GM12878 (cell line): Measurements from ENCODE around the gene CNN1.
"Not testable (repeated sequence)": the region's sequence is repeated elsewhere in the genome, so short reads cannot be mapped to it uniquely, and the experiment has no call there.

ENCODE experiments used
- ATF2 ChIP-seq: IDR thresholded peaks from 2 replicates; pipeline ENCODE4 v1.6.1; 2012; ENCODE audit warnings: low read length, inconsistent platforms
- CTCF ChIP-seq, 3 experiments: IDR thresholded peaks in 2 of 3; conservative IDR thresholded peaks in 1 of 3; 2 replicates each; pipeline ENCODE4 v1.5.1; 2011; ENCODE audit warnings: low read depth in 3 of 3, low read length in 3 of 3, mild to moderate bottlenecking in 3 of 3, control low read depth in 2 of 3, moderate library complexity in 2 of 3, inconsistent platforms in 1 of 3, mixed read lengths in 1 of 3; ENCODE audit not compliant: control insufficient read depth in 2 of 3, insufficient read depth in 1 of 3; ENCODE audit errors: extremely low read depth in 1 of 3
- ELK1 ChIP-seq: IDR thresholded peaks from 2 replicates; pipeline ENCODE4 v1.6.1; 2012; ENCODE audit warnings: low read depth, low read length, improper control_type of control experiment
- EZH2 ChIP-seq: IDR thresholded peaks from 2 replicates; pipeline ENCODE4 v1.6.1; 2012; ENCODE audit warnings: low read depth, mild to moderate bottlenecking, control low read depth, inconsistent platforms, low read length, borderline replicate concordance; ENCODE audit not compliant: control insufficient read depth
- FOXM1 ChIP-seq: IDR thresholded peaks from 2 replicates; pipeline ENCODE4 v1.6.1; 2012; ENCODE audit warnings: low read depth, mild to moderate bottlenecking, inconsistent platforms, low read length, moderate library complexity
- MYC ChIP-seq: IDR thresholded peaks from 2 replicates; pipeline ENCODE4 v1.6.1; 2011; ENCODE audit warnings: mild to moderate bottlenecking, low read length, moderate library complexity, inconsistent platforms; ENCODE audit not compliant: insufficient read depth, insufficient replicate concordance, insufficient read length, severe bottlenecking
- NFYB ChIP-seq: IDR thresholded peaks from 2 replicates; pipeline ENCODE4 v1.6.1; 2011; ENCODE audit warnings: low read depth, mild to moderate bottlenecking, low read length, improper control_type of control experiment, moderate library complexity; ENCODE audit not compliant: insufficient read depth
- NR2C2 ChIP-seq: IDR thresholded peaks from 2 replicates; pipeline ENCODE4 v1.6.1; 2011; ENCODE audit warnings: borderline replicate concordance, low read depth; ENCODE audit not compliant: control insufficient read depth, insufficient read length
- POLR2A ChIP-seq: IDR thresholded peaks from 2 replicates; pipeline ENCODE4 v1.6.1; 2011; ENCODE audit warnings: low read depth, mild to moderate bottlenecking, low read length
- POLR2AphosphoS5 ChIP-seq: IDR thresholded peaks from 2 replicates; pipeline ENCODE4 v1.6.1; 2011; ENCODE audit warnings: mild to moderate bottlenecking, low read length, inconsistent platforms
- RFX5 ChIP-seq: IDR thresholded peaks from 2 replicates; pipeline ENCODE4 v1.6.1; 2011; ENCODE audit warnings: low read depth, low read length, improper control_type of control experiment
- ZBTB11 ChIP-seq: fragments of 450-650 bp; formaldehyde crosslinking; IDR thresholded peaks from 2 replicates; pipeline ENCODE4 v1.5.0; 2022; ENCODE audit warnings: mild to moderate bottlenecking, missing genetic modification characterization

GRCh38 chr19:11573763-11574162 lies 35.1 kb downstream of the CNN1 start:
- TF ChIP-seq POLR2AphosphoS5; NR2C2; POLR2A; EZH2; CTCF (IDR thresholded peaks at IDR 0.05 in 2 of 3, conservative IDR thresholded peaks at IDR 0.05 in 1 of 3; ENCODE audit: control insufficient read depth in 2 of 3, extremely low read depth in 1 of 3, insufficient read depth in 1 of 3, low read depth in 3 of 3, low read length in 3 of 3); RFX5; ATF2; NFYB; FOXM1; ZBTB11 (CRISPR knock-in tag); ELK1; MYC: not testable (repeated sequence)
